ENCODE measurements around the gene KRTAP10-9. TPM values are rescaled to one million over a fixed set of nuclear protein-coding genes. Genes with fewer than 3 reads are reported as not detected.
"Not testable (repeated sequence)": the region's sequence is repeated elsewhere in the genome, so short reads cannot be mapped to it uniquely, and the experiment has no call there.

Gene KRTAP10-9
- total RNA-seq, 2 donors from 2014 or later = not detected

GRCh38 chr21:44599264-44600029 is 27.4 kb upstream of the KRTAP10-9 start:
- DNase-seq = no peak
- no peaks in the 10 kb centered on the region for H3K36me3 Mint-ChIP-seq (ENCODE audit: low read depth)
- H3K27ac Mint-ChIP-seq = no peak overlapping the region
- 83 to 96% methylated on average over 5 to 8 of the region's 8 CpGs for WGBS, 2 experiments (ENCODE audit: insufficient coverage in 1 of 2, insufficient read length in 1 of 2)
- H3K27me3 ChIP-seq (ENCODE audit: control insufficient read depth, insufficient read depth, low read length, poor library complexity, severe bottlenecking) = no peaks in the 10 kb centered on the region
- H3K9ac ChIP-seq (ENCODE audit: extremely low read depth, low read length, poor library complexity, severe bottlenecking) = no peak overlapping the region
- peaks cover 9% of the 10 kb centered on the region for H3K4me1 Mint-ChIP-seq
- no peak overlapping the region for H3K27ac ChIP-seq (ENCODE audit: low read depth, low read length)
- H3K4me1 ChIP-seq (ENCODE audit: control insufficient read depth, insufficient read depth, low read length) = no peaks in the 10 kb centered on the region
- H3K4me3 ChIP-seq (ENCODE audit: low read length) = no peak overlapping the region
- no peaks in the 10 kb centered on the region for H3K36me3 ChIP-seq (ENCODE audit: control insufficient read depth, insufficient read depth, low read length)
- no peaks in the 10 kb centered on the region for H3K27me3 Mint-ChIP-seq (ENCODE audit: insufficient read depth)
- H3K9me3 Mint-ChIP-seq = peaks cover 2% of the 10 kb centered on the region
- H3K9me3 ChIP-seq (ENCODE audit: control insufficient read depth, low read length) = peaks cover 13% of the 10 kb centered on the region
- no peak overlapping the region for H3K4me3 Mint-ChIP-seq
- TF ChIP-seq, protein P1, sequence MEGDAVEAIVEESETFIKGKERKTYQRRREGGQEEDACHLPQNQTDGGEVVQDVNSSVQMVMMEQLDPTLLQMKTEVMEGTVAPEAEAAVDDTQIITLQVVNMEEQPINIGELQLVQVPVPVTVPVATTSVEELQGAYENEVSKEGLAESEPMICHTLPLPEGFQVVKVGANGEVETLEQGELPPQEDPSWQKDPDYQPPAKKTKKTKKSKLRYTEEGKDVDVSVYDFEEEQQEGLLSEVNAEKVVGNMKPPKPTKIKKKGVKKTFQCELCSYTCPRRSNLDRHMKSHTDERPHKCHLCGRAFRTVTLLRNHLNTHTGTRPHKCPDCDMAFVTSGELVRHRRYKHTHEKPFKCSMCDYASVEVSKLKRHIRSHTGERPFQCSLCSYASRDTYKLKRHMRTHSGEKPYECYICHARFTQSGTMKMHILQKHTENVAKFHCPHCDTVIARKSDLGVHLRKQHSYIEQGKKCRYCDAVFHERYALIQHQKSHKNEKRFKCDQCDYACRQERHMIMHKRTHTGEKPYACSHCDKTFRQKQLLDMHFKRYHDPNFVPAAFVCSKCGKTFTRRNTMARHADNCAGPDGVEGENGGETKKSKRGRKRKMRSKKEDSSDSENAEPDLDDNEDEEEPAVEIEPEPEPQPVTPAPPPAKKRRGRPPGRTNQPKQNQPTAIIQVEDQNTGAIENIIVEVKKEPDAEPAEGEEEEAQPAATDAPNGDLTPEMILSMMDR (conservative IDR thresholded peaks at IDR 0.05) = no peak

DNA sequence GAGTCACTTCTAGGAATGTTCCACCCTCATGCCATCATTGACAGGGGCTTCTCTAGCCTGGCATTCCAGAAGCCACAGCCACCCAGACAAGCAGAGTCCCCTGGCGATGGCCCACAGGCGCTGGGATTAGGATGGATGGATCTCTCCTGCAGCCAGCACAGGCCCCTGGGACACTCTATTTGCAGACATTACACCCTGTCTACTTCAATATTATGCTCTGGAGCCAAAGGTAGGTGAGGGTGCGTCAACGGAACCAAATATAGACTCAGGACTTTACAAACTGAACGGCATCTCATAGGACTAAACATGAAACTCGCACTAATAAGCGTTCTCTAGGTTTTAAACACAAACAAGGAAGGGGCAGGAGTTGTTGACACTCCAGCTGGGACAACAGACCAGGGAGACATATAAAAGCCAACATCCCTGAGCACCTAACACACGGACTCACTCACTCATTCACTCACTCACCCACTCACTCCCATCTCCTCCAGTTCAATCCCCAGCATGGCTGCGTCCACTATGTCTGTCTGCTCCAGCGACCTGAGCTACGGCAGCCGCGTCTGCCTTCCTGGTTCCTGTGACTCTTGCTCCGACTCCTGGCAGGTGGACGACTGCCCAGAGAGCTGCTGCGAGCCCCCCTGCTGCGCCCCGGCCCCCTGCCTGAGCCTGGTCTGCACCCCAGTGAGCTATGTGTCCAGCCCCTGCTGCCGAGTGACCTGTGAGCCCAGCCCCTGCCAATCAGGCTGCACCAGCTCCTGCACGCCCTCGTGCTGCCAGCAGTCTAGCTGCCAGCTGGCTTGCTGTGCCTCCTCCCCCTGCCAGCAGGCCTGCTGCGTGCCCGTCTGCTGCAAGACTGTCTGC is 26.5 kb upstream of the KRTAP10-9 start, which contains the start of gene KRTAP10-7:
TSS of gene KRTAP10-7 (plus strand) at position 480 of the 861 bp plus-strand sequence. CDS start at position 505, 25 bp downstream.
- peaks cover 13% of the 10 kb centered on the region for H3K9me3 ChIP-seq (ENCODE audit: control insufficient read depth, low read length)
- not testable (repeated sequence) for H3K27ac ChIP-seq (ENCODE audit: low read depth, low read length); H3K27ac Mint-ChIP-seq; H3K4me1 ChIP-seq (ENCODE audit: control insufficient read depth, insufficient read depth, low read length); H3K36me3 Mint-ChIP-seq (ENCODE audit: low read depth); H3K36me3 ChIP-seq (ENCODE audit: control insufficient read depth, insufficient read depth, low read length); H3K9ac ChIP-seq (ENCODE audit: extremely low read depth, low read length, poor library complexity, severe bottlenecking); H3K27me3 ChIP-seq (ENCODE audit: control insufficient read depth, insufficient read depth, low read length, poor library complexity, severe bottlenecking); H3K4me1 Mint-ChIP-seq; H3K4me3 ChIP-seq (ENCODE audit: low read length); H3K9me3 Mint-ChIP-seq; H3K4me3 Mint-ChIP-seq; H3K27me3 Mint-ChIP-seq (ENCODE audit: insufficient read depth)
- WGBS, 2 experiments (ENCODE audit: insufficient coverage in 1 of 2, insufficient read length in 1 of 2) = 91 to 95% methylated on average over 6 to 21 of the region's 23 CpGs
- peak; percentile 40 for DNase-seq

DNA sequence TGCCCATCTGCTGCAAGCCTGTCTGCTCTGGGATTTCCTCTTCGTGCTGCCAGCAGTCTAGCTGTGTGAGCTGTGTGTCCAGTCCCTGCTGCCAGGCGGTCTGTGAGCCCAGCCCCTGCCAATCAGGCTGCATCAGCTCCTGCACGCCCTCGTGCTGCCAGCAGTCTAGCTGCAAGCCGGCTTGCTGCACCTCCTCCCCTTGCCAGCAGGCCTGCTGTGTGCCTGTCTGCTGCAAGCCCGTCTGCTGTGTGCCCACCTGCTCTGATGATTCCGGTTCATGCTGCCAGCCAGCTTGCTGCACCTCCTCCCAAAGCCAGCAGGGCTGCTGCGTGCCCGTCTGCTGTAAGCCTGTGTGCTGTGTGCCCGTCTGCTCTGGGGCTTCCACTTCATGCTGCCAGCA is 25.8 kb upstream of the KRTAP10-9 start:
- peaks cover 13% of the 10 kb centered on the region for H3K9me3 ChIP-seq (ENCODE audit: control insufficient read depth, low read length)
- not testable (repeated sequence) for H3K9me3 Mint-ChIP-seq; H3K4me3 ChIP-seq (ENCODE audit: low read length); H3K9ac ChIP-seq (ENCODE audit: extremely low read depth, low read length, poor library complexity, severe bottlenecking); H3K27me3 ChIP-seq (ENCODE audit: control insufficient read depth, insufficient read depth, low read length, poor library complexity, severe bottlenecking); H3K36me3 Mint-ChIP-seq (ENCODE audit: low read depth); H3K4me1 ChIP-seq (ENCODE audit: control insufficient read depth, insufficient read depth, low read length); H3K27ac Mint-ChIP-seq; H3K27me3 Mint-ChIP-seq (ENCODE audit: insufficient read depth); H3K4me3 Mint-ChIP-seq; H3K27ac ChIP-seq (ENCODE audit: low read depth, low read length); H3K4me1 Mint-ChIP-seq; H3K36me3 ChIP-seq (ENCODE audit: control insufficient read depth, insufficient read depth, low read length)
- WGBS, 2 experiments (ENCODE audit: insufficient coverage in 1 of 2, insufficient read length in 1 of 2) = 92 to 96% methylated on average over 7 to 10 of the region's 10 CpGs
- TF ChIP-seq, protein P1 (conservative IDR thresholded peaks at IDR 0.05) = peak; percentile 22
- peak; percentile 45 for DNase-seq

Data from endodermal cell (in vitro differentiated cells).